Prostate gland (tissue), 2 donors: ENCODE measurements around the gene ASCC3. TPM values are rescaled to one million over a fixed set of nuclear protein-coding genes. Genes with fewer than 3 reads are reported as not detected.

Source experiments
- DNase-seq: peaks from one replicate; pipeline ENCODE4 v3.0.0-alpha.2; 2019; ENCODE audit warnings: low spot score
- H3K27ac ChIP-seq, 2 donors: fragments of 200-600 bp; sonication (generic); 2 replicates each; pipeline ENCODE4 v1.5.1; 2017 to 2019
- H3K27me3 ChIP-seq: fragments of 200-600 bp; sonication (generic); replicated peaks from 2 replicates; pipeline ENCODE4 v1.5.1; 2019; ENCODE audit not compliant: insufficient read depth
- H3K36me3 ChIP-seq, 2 donors: fragments of 200-600 bp; sonication (generic); 1 replicate in 1 of 2; 2 replicates in 1 of 2; pipeline versions ENCODE4 v1.5.1 to v1.8.1; 2017 to 2019
- H3K4me1 ChIP-seq: fragments of 200-600 bp; sonication (generic); replicated peaks from 2 replicates; pipeline ENCODE4 v1.5.1; 2019
- H3K4me3 ChIP-seq, 2 donors: fragments of 200-600 bp; sonication (generic); 2 replicates each; pipeline ENCODE4 v1.5.1; 2017 to 2019
- H3K9me3 ChIP-seq: fragments of 200-600 bp; sonication (generic); 2 replicates; pipeline ENCODE4 v1.5.1; 2017
- POLR2A ChIP-seq: fragments of 450-650 bp; IDR thresholded peaks from one replicate; pipeline ENCODE4 v1.6.1; 2016; ENCODE audit warnings: antibody characterized with exemption, mild to moderate bottlenecking
- POLR2AphosphoS5 ChIP-seq: sonication (generic); formaldehyde crosslinking; IDR thresholded peaks from one replicate; pipeline ENCODE4 v1.6.1; 2017; ENCODE audit warnings: antibody characterized with exemption
- WGBS: methylation state at CpG from one replicate; pipeline ENCODE4 v1.1.5; 2018; 5-methylcytosine and 5-hydroxymethylcytosine counted together
- intact Hi-C: fragments of 100-400 bp; cut with DNase I; formaldehyde crosslinking; loops from one replicate; pipeline ENCODE4 v1.14.2; 2022
- total RNA-seq, 2 donors: library from RNA; depleted of rRNA; stranded (reverse); fragments of >200 nt; gene quantifications; one replicate each; pipeline ENCODE4 v1.1.0, GENCODE V29; 2016
- TF ChIP-seq, protein P1 (sequence below), 4 experiments: fragments of 200-600 bp in 2 of 4; fragments of 450-650 bp in 2 of 4; sonication (generic) in 2 of 4; IDR thresholded peaks; 1 replicate in 3 of 4; 2 replicates in 1 of 4; pipeline ENCODE4 v1.5.1; 2016 to 2019; ENCODE audit warnings: antibody characterized with exemption in 4 of 4, mild to moderate bottlenecking in 2 of 4, moderate library complexity in 2 of 4

ASCC3 gene
- total RNA-seq, 2 donors from 2014 or later, result 27.6 to 35.9 TPM

DNA sequence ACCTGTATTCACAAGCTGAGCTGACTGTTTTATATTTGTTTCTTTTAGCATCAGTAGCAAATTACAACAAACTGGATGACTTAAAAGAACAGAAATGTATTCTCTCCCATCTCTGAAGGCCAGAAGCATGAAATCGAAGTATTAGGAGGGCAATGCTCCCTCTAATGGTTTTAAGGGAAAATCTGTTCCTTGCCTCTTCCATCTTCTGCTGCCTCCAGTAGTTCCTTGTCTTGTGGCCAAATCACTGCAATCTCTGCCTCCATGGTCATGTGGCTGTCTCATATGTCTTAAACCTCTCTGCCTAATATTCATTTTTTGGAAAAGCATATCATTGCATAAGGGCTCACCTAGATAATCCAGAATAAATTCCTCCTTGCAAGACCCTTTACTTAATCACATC is 25.2 kb upstream of the ASCC3 start:
- intact Hi-C loops, result no loop called here
- H3K27ac ChIP-seq, result no peak overlapping the region
- TF ChIP-seq POLR2AphosphoS5 (no peak), POLR2A (no peak)
- TF ChIP-seq, protein P1, sequence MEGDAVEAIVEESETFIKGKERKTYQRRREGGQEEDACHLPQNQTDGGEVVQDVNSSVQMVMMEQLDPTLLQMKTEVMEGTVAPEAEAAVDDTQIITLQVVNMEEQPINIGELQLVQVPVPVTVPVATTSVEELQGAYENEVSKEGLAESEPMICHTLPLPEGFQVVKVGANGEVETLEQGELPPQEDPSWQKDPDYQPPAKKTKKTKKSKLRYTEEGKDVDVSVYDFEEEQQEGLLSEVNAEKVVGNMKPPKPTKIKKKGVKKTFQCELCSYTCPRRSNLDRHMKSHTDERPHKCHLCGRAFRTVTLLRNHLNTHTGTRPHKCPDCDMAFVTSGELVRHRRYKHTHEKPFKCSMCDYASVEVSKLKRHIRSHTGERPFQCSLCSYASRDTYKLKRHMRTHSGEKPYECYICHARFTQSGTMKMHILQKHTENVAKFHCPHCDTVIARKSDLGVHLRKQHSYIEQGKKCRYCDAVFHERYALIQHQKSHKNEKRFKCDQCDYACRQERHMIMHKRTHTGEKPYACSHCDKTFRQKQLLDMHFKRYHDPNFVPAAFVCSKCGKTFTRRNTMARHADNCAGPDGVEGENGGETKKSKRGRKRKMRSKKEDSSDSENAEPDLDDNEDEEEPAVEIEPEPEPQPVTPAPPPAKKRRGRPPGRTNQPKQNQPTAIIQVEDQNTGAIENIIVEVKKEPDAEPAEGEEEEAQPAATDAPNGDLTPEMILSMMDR (IDR thresholded peaks at IDR 0.05), result no peak
- H3K4me1 ChIP-seq, result no peaks in the 10 kb centered on the region
- H3K9me3 ChIP-seq, result no peaks in the 10 kb centered on the region
- H3K27me3 ChIP-seq, result no peaks in the 10 kb centered on the region
- H3K4me3 ChIP-seq, result no peak overlapping the region
- WGBS, result 65% methylated on average over 1 of the region's 1 CpG
- DNase-seq, result no peak
- H3K36me3 ChIP-seq, result no peaks in the 10 kb centered on the region

DNA sequence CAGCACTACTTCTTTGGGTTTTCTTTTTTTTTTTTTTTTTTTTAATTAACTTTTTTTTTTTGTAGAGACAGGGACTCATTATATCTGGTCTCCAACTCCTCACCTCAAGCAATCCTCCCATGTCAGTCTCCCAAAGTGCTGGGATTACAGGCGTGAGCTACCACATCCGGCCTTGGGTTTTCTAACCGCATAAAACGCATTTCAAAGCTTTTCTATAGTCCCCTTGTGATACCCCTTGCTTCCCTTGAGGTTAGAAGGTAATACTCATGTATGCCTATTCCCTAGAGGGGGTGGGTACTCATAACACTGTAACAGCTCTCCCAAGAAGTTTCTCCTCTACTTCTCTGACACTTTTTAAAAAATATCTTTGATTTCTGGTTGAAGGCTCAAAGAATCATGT is 23.9 kb upstream of the ASCC3 start:
- no peak for DNase-seq
- intact Hi-C loops, result no loop called here
- TF ChIP-seq, protein P1 (IDR thresholded peaks at IDR 0.05), result no peak
- TF ChIP-seq POLR2A (no peak), POLR2AphosphoS5 (no peak)
- Histone ChIP-seq H3K27ac (no peak overlapping the region), H3K36me3 (no peaks in the 10 kb centered on the region), H3K27me3 (no peaks in the 10 kb centered on the region), H3K4me3 (no peak overlapping the region), H3K9me3 (no peaks in the 10 kb centered on the region), H3K4me1 (no peaks in the 10 kb centered on the region)
- 98% methylated on average over 4 of the region's 4 CpGs for WGBS

DNA sequence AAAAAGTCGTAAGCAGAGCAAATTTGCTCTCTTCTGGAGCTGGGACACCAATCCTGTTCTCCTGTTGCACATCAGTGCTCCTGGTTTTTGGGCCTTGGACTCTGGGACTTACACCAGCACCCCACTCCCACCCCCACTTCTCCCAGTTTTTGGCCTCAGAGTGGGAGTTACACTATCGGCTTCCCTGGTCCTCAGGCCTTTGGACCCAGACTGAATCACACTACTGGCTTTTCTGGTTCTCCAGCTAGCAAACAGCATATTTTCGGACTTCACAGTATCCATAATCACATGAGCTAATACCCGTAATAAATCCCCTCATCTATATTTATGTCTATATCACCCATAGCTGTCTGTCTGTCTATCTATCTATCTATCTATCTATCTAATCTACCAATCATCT is 23.2 kb upstream of the ASCC3 start:
- TF ChIP-seq POLR2A (no peak), POLR2AphosphoS5 (no peak)
- TF ChIP-seq, protein P1 (IDR thresholded peaks at IDR 0.05), result no peak
- no peaks in the 10 kb centered on the region for H3K36me3 ChIP-seq
- H3K4me3 ChIP-seq, result no peak overlapping the region
- WGBS, result 74% methylated on average over 4 of the region's 4 CpGs
- no peaks in the 10 kb centered on the region for H3K4me1 ChIP-seq
- DNase-seq, result no peak
- no peak overlapping the region for H3K27ac ChIP-seq
- H3K27me3 ChIP-seq, result no peaks in the 10 kb centered on the region
- no peaks in the 10 kb centered on the region for H3K9me3 ChIP-seq
- intact Hi-C loops, result no loop called here

DNA sequence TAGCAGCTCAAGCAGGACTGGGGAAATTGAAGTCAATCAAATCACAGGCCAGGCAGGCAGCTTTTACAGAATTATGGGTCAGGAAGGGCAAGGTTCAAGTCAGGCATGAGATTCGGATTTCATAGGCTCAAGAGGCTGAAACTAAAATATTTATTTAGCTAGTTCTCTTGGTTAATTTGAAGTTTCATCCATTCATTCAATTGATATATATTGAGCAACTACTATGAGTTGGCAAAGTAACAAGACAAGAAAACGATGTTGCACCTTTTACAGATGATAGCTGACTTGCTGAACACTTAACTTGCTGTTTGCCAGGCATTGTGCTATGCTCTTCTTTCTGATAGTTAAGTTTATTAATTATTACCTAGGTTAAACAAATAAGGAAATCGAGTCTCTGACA is 20.5 kb upstream of the ASCC3 start:
- Histone ChIP-seq H3K27ac (no peak overlapping the region), H3K36me3 (no peaks in the 10 kb centered on the region), H3K27me3 (no peaks in the 10 kb centered on the region), H3K4me1 (no peaks in the 10 kb centered on the region), H3K4me3 (no peak overlapping the region), H3K9me3 (no peaks in the 10 kb centered on the region)
- intact Hi-C loops, result no loop called here
- TF ChIP-seq, protein P1 (IDR thresholded peaks at IDR 0.05), result no peak
- TF ChIP-seq POLR2AphosphoS5 (no peak), POLR2A (no peak)
- 60% methylated on average over 3 of the region's 3 CpGs for WGBS
- no peak for DNase-seq

DNA sequence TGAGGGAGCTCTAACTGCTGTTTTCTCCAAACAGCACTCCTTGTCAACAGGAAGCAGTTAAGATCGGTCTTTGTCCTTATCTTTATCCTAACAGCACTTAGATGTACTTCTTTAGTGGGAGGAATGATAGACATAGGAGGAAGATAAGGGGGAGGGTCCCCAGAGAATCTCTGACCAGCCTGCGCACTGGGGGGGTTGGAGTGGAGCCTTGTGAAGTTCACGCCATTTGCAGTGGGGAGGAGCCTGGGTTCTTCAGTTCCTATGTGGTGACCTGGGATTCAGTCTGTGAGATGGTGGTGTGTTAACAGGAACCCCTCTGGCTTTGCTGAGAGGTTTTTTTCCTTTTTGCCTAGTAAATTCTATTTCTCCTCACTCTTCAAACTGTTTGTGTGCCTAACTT is 18.1 kb upstream of the ASCC3 start:
- intact Hi-C loops, result no loop called here
- Histone ChIP-seq H3K9me3 (no peaks in the 10 kb centered on the region), H3K4me3 (no peak overlapping the region), H3K36me3 (no peaks in the 10 kb centered on the region), H3K4me1 (no peaks in the 10 kb centered on the region), H3K27me3 (no peaks in the 10 kb centered on the region), H3K27ac (no peak overlapping the region)
- TF ChIP-seq POLR2AphosphoS5 (no peak), POLR2A (no peak)
- TF ChIP-seq, protein P1 (IDR thresholded peaks at IDR 0.05), result no peak
- WGBS, result 82% methylated on average over 3 of the region's 3 CpGs
- no peak for DNase-seq
